CD8-positive, alpha-beta memory T cell (primary cell): Measurements from ENCODE around the gene ZNF445. TPM values are rescaled to one million over a fixed set of nuclear protein-coding genes. Genes with fewer than 3 reads are reported as not detected.
A peak's percentile ranks its signal among the peaks of the same experiment; 100 is the strongest.

Source experiments
- CTCF ChIA-PET: fragments of 350-600 bp; sonication (Branson Sonifier 250); formaldehyde crosslinking; loops from one replicate; lab custom pipeline; 2021; ENCODE audit warnings: antibody characterized with exemption; lab: Charles Lee
- POLR2A ChIA-PET: fragments of 350-600 bp; sonication (Branson Sonifier 250); formaldehyde crosslinking; loops from one replicate; lab custom pipeline; 2021; ENCODE audit warnings: antibody characterized with exemption; lab: Charles Lee
- DNase-seq, 5 donors: peaks; one replicate each; pipeline versions ENCODE4 v3.0.0 to v3.0.0-alpha.2; 2020 to 2022; ENCODE audit warnings: mixed read lengths in 1 of 5
- H3K27ac ChIP-seq: one replicate; pipeline ENCODE4 v1.7.0; 2013; ENCODE audit warnings: low read depth, mild to moderate bottlenecking, low read length, moderate library complexity
- H3K27me3 ChIP-seq: 2 replicates; pipeline ENCODE4 v1.7.0; 2013; ENCODE audit warnings: low read length, mild to moderate bottlenecking; ENCODE audit not compliant: insufficient read depth, poor library complexity, severe bottlenecking
- H3K36me3 ChIP-seq: 2 replicates; pipeline ENCODE4 v1.7.0; 2013; ENCODE audit warnings: mild to moderate bottlenecking, low read length, moderate library complexity; ENCODE audit not compliant: insufficient read depth
- H3K4me1 ChIP-seq: 2 replicates; pipeline ENCODE4 v1.7.0; 2013; ENCODE audit warnings: mild to moderate bottlenecking, low read length, moderate library complexity; ENCODE audit not compliant: insufficient read depth
- H3K4me3 ChIP-seq: 2 replicates; pipeline ENCODE4 v1.7.0; 2013; ENCODE audit warnings: mild to moderate bottlenecking, low read length
- H3K9me3 ChIP-seq: 2 replicates; pipeline ENCODE4 v1.7.0; 2013; ENCODE audit warnings: mild to moderate bottlenecking, low read length
- H3K27ac Mint-ChIP-seq, 8 donors: one replicate each; pipeline ENCODE4 v1.8.0; 2020 to 2021; ENCODE audit warnings: mixed read lengths in 8 of 8, mild to moderate bottlenecking in 6 of 8, inconsistent platforms in 3 of 8, moderate library complexity in 3 of 8
- H3K27me3 Mint-ChIP-seq, 2 donors: one replicate each; pipeline ENCODE4 v1.8.0; 2020 to 2021; ENCODE audit warnings: mixed read lengths in 2 of 2, mild to moderate bottlenecking in 1 of 2, moderate library complexity in 1 of 2
- H3K36me3 Mint-ChIP-seq, 3 donors: one replicate each; pipeline ENCODE4 v1.8.0; 2020 to 2021; ENCODE audit warnings: mixed read lengths in 3 of 3, inconsistent platforms in 1 of 3, mild to moderate bottlenecking in 1 of 3
- H3K4me1 Mint-ChIP-seq, 3 donors: one replicate each; pipeline ENCODE4 v1.8.0; 2020 to 2021; ENCODE audit warnings: mixed read lengths in 3 of 3, inconsistent platforms in 1 of 3, mild to moderate bottlenecking in 1 of 3
- H3K4me3 Mint-ChIP-seq, 7 donors: one replicate each; pipeline ENCODE4 v1.8.0; 2020 to 2021; ENCODE audit warnings: mixed read lengths in 7 of 7, mild to moderate bottlenecking in 6 of 7, moderate library complexity in 4 of 7, inconsistent platforms in 2 of 7
- H3K9me3 Mint-ChIP-seq, 5 donors: one replicate each; pipeline ENCODE4 v1.8.0; 2020 to 2022; ENCODE audit warnings: mixed read lengths in 5 of 5, mild to moderate bottlenecking in 3 of 5, moderate library complexity in 2 of 5, inconsistent platforms in 1 of 5
- polyA plus RNA-seq: library from polyadenylated mRNA; unstranded; fragments of 300-500 nt; fragmentation: Illumina TruSeq; gene quantifications from one replicate; pipeline ENCODE4 v1.2.3, GENCODE V29; 2021
- total RNA-seq, 2 experiments: library from RNA; stranded (reverse); gene quantifications; one replicate each; pipeline ENCODE4 v1.2.3, GENCODE V29; 2021

The ZNF445 gene
- total RNA-seq (10 to 100 TPM; 15.8 to 16.2 TPM), polyA plus RNA-seq (3.2 TPM)

- H3K27me3 ChIP-seq: no peaks in the 10 kb centered on the region
- peak within 1 kb of the TSS; percentile 68 to 99 (median 92) for H3K27ac Mint-ChIP-seq
- H3K4me3 Mint-ChIP-seq: peak within 1 kb of the TSS; percentile 91 to 96 (median 94)
- no peaks in the 10 kb centered on the region for H3K27me3 Mint-ChIP-seq
- ChIA-PET POLR2A (interaction anchor here (0.8 to 1.0 kb wide), 2 partner anchors 33 to 140 kb away, joined by 4 to 15 read pairs; partner anchors contain the start of gene TCAIM), CTCF (no interaction called here)
- H3K9me3 Mint-ChIP-seq: no peaks in the 10 kb centered on the region
- H3K4me1 Mint-ChIP-seq: peaks cover 34 to 53% (median 52%) of the 10 kb centered on the region in 3 donors
- H3K9me3 ChIP-seq: no peaks in the 10 kb centered on the region
- DNase-seq: peak; percentile 61 to 83 (median 78)
- H3K36me3 ChIP-seq: no peaks in the 10 kb centered on the region
- peak within 1 kb of the TSS; percentile 64 for H3K27ac ChIP-seq
- H3K4me1 ChIP-seq: peaks cover 24% of the 10 kb centered on the region
- peak within 1 kb of the TSS; percentile 78 for H3K4me3 ChIP-seq
- peaks cover 0 to 6% (median 0%) of the 10 kb centered on the region in 3 donors for H3K36me3 Mint-ChIP-seq
Measured at GRCh38 chr3:44477312-44478030, at the start of gene ZNF445. TSS of gene ZNF445 (minus strand) at chr3:44477670. CDS start at chr3:44455549, 22,121 bp downstream.

- Mint-ChIP-seq H3K27ac (no peak overlapping the region), H3K9me3 (no peaks in the 10 kb centered on the region), H3K4me1 (no peaks in the 10 kb centered on the region), H3K27me3 (peaks cover 12 to 62% of the 10 kb centered on the region in 2 donors), H3K4me3 (no peak overlapping the region), H3K36me3 (no peaks in the 10 kb centered on the region)
- Histone ChIP-seq H3K36me3 (no peaks in the 10 kb centered on the region), H3K27ac (no peak overlapping the region), H3K4me3 (no peak overlapping the region), H3K4me1 (no peaks in the 10 kb centered on the region), H3K9me3 (no peaks in the 10 kb centered on the region), H3K27me3 (no peaks in the 10 kb centered on the region)
- POLR2A ChIA-PET: no interaction called here
- CTCF ChIA-PET: no interaction called here
- DNase-seq: no peak
Measured at GRCh38 chr3:44525060-44525459, 47.6 kb upstream of the ZNF445 start.

- ChIA-PET POLR2A (no interaction called here), CTCF (no interaction called here)
- Mint-ChIP-seq H3K4me1 (no peaks in the 10 kb centered on the region), H3K36me3 (no peaks in the 10 kb centered on the region), H3K4me3 (no peak overlapping the region), H3K9me3 (no peaks in the 10 kb centered on the region), H3K27ac (peak overlapping the region in 1 of 8 donors; percentile 11), H3K27me3 (peaks cover 23 to 66% of the 10 kb centered on the region in 2 donors)
- no peaks in the 10 kb centered on the region for H3K4me1 ChIP-seq
- H3K27me3 ChIP-seq: no peaks in the 10 kb centered on the region
- H3K4me3 ChIP-seq: no peak overlapping the region
- H3K9me3 ChIP-seq: no peaks in the 10 kb centered on the region
- no peaks in the 10 kb centered on the region for H3K36me3 ChIP-seq
- DNase-seq: no peak
- no peak overlapping the region for H3K27ac ChIP-seq
Measured at GRCh38 chr3:44522494-44522933, 45.0 kb upstream of the ZNF445 start.

- POLR2A ChIA-PET: no interaction called here
Measured at GRCh38 chr3:44521721-44522120, 44.3 kb upstream of the ZNF445 start.

GRCh38 chr3:44518782-44519156 lies 41.3 kb upstream of the ZNF445 start:
- DNase-seq: no peak
- H3K4me3 Mint-ChIP-seq: no peak overlapping the region
- no peaks in the 10 kb centered on the region for H3K36me3 ChIP-seq
- H3K36me3 Mint-ChIP-seq: no peaks in the 10 kb centered on the region
- H3K9me3 ChIP-seq: no peaks in the 10 kb centered on the region
- H3K27ac ChIP-seq: no peak overlapping the region
- H3K4me1 ChIP-seq: no peaks in the 10 kb centered on the region
- ChIA-PET CTCF (no interaction called here), POLR2A (no interaction called here)
- H3K4me1 Mint-ChIP-seq: no peaks in the 10 kb centered on the region
- H3K27me3 ChIP-seq: no peaks in the 10 kb centered on the region
- H3K27me3 Mint-ChIP-seq: peaks cover 27 to 52% of the 10 kb centered on the region in 2 donors
- H3K27ac Mint-ChIP-seq: no peak overlapping the region
- no peak overlapping the region for H3K4me3 ChIP-seq
- H3K9me3 Mint-ChIP-seq: no peaks in the 10 kb centered on the region

More at GRCh38 chr3:44521721-44522120, 44.3 kb upstream of the ZNF445 start:
- no peak overlapping the region for H3K4me3 Mint-ChIP-seq
- H3K27ac ChIP-seq: no peak overlapping the region
- no peaks in the 10 kb centered on the region for H3K36me3 ChIP-seq
- no peaks in the 10 kb centered on the region for H3K4me1 Mint-ChIP-seq
- CTCF ChIA-PET: no interaction called here
- H3K27ac Mint-ChIP-seq: no peak overlapping the region
- peaks cover 26 to 70% of the 10 kb centered on the region in 2 donors for H3K27me3 Mint-ChIP-seq
- no peaks in the 10 kb centered on the region for H3K4me1 ChIP-seq
- H3K9me3 Mint-ChIP-seq: no peaks in the 10 kb centered on the region
- DNase-seq: no peak
- H3K9me3 ChIP-seq: no peaks in the 10 kb centered on the region
- H3K36me3 Mint-ChIP-seq: no peaks in the 10 kb centered on the region
- H3K4me3 ChIP-seq: no peak overlapping the region
- no peaks in the 10 kb centered on the region for H3K27me3 ChIP-seq

GRCh38 chr3:44516230-44516629 lies 38.8 kb upstream of the ZNF445 start:
- Mint-ChIP-seq H3K4me3 (no peak overlapping the region), H3K9me3 (no peaks in the 10 kb centered on the region), H3K27me3 (peaks cover 27 to 32% of the 10 kb centered on the region in 2 donors), H3K4me1 (peaks cover 3 to 10% (median 8%) of the 10 kb centered on the region in 3 donors), H3K27ac (no peak overlapping the region), H3K36me3 (no peaks in the 10 kb centered on the region)
- Histone ChIP-seq H3K4me1 (peaks cover 10% of the 10 kb centered on the region), H3K27ac (no peak overlapping the region), H3K4me3 (no peak overlapping the region), H3K36me3 (no peaks in the 10 kb centered on the region), H3K9me3 (no peaks in the 10 kb centered on the region), H3K27me3 (no peaks in the 10 kb centered on the region)
- no peak for DNase-seq
- POLR2A ChIA-PET: no interaction called here
- CTCF ChIA-PET: interaction anchor here (0.7 kb wide), 1 partner anchor 1626 kb away, joined by 3 read pairs; no protein-coding TSS in a partner anchor

DNA sequence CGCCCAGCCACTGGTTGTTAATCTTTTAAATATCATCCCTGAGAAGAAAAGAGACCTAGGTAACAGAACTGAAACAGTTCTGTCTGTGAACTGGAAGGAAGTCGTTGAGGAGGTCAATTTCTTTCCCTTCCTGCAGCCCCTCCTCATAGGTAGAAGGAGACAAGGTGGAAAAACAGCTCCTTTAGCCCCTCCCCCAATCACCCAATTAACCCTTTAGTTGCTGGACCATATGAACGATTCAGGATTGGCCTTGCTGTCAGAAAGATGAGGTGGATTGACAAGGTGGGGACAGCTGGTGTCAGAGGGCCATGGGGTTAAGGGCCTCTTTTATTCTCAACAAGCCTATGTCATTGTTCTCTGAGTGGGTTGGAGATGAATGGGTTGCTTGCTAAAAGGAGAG lies 36.0 kb upstream of the ZNF445 start:
- Mint-ChIP-seq H3K9me3 (no peaks in the 10 kb centered on the region), H3K4me3 (peak overlapping the region in 1 of 7 donors; percentile 4), H3K27me3 (peaks cover 11 to 13% of the 10 kb centered on the region in 2 donors), H3K4me1 (peaks cover 21 to 29% (median 28%) of the 10 kb centered on the region in 3 donors), H3K36me3 (peaks cover 0 to 6% (median 0%) of the 10 kb centered on the region in 3 donors), H3K27ac (peak overlapping the region in 1 of 8 donors; percentile 83)
- Histone ChIP-seq H3K36me3 (no peaks in the 10 kb centered on the region), H3K9me3 (no peaks in the 10 kb centered on the region), H3K4me1 (peaks cover 24% of the 10 kb centered on the region), H3K4me3 (no peak overlapping the region), H3K27ac (no peak overlapping the region), H3K27me3 (no peaks in the 10 kb centered on the region)
- no peak for DNase-seq
- CTCF ChIA-PET: no interaction called here
- POLR2A ChIA-PET: no interaction called here

DNA sequence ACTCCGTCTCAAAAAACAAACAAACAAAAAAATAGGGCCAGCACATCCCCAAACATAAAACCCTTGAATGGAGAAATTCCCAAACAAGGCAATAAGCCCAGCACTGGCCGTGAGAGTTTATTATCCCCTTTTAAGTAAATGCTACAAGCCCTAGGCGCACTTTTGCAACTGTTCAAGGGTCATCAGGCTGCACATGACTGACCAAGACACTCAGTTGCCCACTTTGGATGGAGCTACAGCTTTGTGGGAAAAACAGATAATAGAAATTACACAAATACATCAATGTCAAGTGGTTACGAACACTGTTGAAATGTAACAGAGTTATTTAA lies 33.7 kb upstream of the ZNF445 start:
- DNase-seq: no peak
- H3K4me3 ChIP-seq: peak overlapping the region; percentile 82
- H3K27ac ChIP-seq: peak overlapping the region; percentile 84
- CTCF ChIA-PET: interaction anchor here (0.8 to 1.2 kb wide), 6 partner anchors 19 to 404 kb away, joined by 3 to 4 read pairs (median 3); partner anchors contain the start of genes KIAA1143, KIF15 and ZKSCAN7
- no peaks in the 10 kb centered on the region for H3K36me3 ChIP-seq
- Mint-ChIP-seq H3K27ac (peak overlapping the region; percentile 87 to 98 (median 96)), H3K9me3 (no peaks in the 10 kb centered on the region), H3K4me3 (peak overlapping the region; percentile 88 to 99 (median 97)), H3K27me3 (peaks cover 0 to 2% of the 10 kb centered on the region in 2 donors), H3K4me1 (peaks cover 34 to 51% (median 50%) of the 10 kb centered on the region in 3 donors), H3K36me3 (peaks cover 2 to 15% (median 5%) of the 10 kb centered on the region in 3 donors)
- peaks cover 27% of the 10 kb centered on the region for H3K4me1 ChIP-seq
- POLR2A ChIA-PET: interaction anchor here (0.8 to 2.0 kb wide), 6 partner anchors 33 to 250 kb away, joined by 3 to 27 read pairs (median 7); partner anchors contain the start of genes KIAA1143, KIF15, TCAIM and ZNF445
- H3K27me3 ChIP-seq: no peaks in the 10 kb centered on the region
- no peaks in the 10 kb centered on the region for H3K9me3 ChIP-seq
